NCI-H1417 (cell line): ENCODE results near the gene RXRA.

ENCODE experiments used
- DNase-seq, 3 experiments: peaks; one replicate each; lab custom pipeline; 2025; lab: John Stamatoyannopoulos, UW

Gene RXRA

DNA sequence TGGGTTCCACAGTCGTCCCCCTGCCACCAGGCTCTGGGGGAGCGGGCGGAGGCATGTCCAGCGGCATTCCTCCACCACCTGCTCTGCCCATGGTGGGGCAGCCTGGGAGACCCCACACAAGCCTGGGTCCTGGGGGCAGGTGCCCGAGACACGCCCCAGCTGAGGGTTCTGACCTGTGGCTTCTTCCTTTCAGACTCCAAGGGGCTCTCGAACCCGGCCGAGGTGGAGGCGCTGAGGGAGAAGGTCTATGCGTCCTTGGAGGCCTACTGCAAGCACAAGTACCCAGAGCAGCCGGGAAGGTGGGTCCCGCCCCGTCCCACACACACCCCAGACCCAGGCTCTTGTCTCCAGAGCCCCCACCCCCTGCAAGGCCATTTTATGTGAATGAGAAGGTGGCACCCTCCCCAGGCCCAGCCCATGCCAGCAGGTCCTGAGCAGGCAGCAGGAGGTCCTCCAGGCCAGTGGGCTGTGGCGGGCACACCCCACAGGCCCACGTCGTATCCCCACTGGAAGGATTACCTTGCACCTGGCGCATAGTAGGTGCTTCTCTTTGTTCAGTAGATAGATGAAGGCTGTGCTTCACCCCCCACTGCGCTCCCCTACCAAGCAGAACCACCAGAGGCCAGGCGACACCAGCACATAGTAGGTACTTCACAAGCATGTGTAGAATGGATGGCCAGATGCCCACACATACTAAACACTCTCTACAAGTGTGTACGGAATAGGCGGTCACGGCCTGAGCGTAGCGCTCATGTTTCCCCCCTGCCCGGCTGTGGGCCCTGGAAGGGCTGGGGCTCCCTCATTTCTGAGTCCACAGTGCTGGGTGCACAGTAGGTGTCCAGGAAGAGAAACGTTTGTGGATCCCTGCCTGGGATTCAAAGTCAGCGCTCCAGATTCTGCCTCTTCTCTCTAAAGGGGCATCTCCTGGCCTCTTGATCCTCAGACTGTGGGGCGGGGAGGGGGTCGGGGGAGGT, 107.9 kb downstream of the RXRA start:
- no peak for DNase-seq

DNA sequence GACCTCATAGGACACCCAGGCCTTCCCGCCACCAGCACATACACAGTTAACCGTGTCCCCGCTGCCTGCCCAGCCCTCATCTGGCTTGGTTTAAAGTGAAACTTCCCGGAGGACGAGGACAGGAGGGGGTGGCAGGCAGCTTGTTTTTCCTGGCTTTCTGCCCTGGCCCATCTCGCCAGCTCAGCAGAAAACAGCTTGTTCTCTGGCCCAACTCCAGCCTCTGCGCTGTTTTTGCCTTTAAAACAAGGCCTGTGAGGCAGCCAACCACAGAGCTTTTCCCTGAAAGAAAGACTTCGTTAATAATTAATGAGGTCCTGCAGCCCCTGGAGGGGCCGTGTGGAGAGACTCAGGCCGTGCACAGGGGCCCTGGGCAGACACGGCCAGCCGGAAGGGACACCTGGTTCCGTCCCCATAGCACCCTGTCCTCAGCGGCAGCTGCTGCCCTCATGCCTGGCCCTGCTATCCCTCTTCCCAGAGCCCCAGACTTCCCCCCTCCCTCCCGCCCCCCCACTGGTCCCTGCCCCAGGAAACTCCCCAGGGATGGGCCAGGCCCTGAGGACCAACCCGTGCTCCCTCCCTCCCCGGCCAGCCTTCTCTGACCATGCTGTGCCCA, 108.7 kb downstream of the RXRA start:
- DNase-seq: peak; percentile 56 to 95 (median 77)

GRCh38 chr9:134435550-134436378, 109.5 kb downstream of the RXRA start:
- DNase-seq: peak in 1 of 3 experiments; percentile 58

DNA sequence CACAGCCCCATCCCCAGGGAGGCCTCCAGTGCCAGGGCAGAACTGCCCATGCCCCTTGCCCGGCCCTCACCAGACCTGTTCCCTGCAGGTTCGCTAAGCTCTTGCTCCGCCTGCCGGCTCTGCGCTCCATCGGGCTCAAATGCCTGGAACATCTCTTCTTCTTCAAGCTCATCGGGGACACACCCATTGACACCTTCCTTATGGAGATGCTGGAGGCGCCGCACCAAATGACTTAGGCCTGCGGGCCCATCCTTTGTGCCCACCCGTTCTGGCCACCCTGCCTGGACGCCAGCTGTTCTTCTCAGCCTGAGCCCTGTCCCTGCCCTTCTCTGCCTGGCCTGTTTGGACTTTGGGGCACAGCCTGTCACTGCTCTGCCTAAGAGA, 110.1 kb downstream of the RXRA start:
- peak in 2 of 3 experiments; percentile 2 to 10 for DNase-seq

GRCh38 chr9:134436911-134437310, 110.7 kb downstream of the RXRA start:
- no peak for DNase-seq

DNA sequence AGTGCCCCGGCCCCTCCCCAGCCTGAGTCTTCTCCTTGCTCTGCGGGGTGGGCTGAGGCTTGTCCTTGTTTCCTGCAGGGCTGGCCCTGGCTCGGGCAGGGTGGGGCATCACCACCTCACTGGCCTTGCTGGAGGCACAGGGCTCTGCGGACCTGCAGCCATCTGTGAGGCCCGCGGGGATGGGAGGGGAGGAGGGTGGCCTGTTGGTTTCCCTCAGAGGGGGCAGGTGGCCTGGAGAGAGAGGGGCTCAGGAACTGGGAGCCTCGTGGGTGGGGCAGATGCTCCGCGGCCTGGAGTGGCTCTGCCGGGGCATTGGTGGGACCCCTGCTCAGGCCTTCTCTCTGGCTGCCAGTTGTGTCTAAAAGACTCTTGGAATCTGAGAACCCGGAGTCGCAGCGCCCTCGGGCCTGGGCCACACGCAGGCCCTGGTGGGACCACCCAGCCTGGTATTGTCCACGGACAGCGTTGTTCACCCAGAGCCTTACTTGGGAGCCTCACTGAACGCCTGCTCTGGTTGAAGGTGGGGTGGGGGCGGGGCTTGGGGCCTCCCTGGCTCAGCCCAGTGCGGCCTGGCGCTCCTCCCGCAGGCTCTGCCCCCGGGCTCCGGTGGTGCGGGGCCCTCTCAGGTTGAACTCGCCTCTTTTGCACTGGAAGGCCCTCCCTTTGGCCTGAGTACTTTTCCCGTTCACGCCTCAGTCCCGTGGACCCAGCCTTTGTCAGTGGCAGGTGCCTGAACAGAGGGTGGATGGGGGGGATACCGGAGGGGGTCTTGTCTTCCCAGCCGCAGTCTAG, 111.3 kb downstream of the RXRA start:
- no peak for DNase-seq

DNA sequence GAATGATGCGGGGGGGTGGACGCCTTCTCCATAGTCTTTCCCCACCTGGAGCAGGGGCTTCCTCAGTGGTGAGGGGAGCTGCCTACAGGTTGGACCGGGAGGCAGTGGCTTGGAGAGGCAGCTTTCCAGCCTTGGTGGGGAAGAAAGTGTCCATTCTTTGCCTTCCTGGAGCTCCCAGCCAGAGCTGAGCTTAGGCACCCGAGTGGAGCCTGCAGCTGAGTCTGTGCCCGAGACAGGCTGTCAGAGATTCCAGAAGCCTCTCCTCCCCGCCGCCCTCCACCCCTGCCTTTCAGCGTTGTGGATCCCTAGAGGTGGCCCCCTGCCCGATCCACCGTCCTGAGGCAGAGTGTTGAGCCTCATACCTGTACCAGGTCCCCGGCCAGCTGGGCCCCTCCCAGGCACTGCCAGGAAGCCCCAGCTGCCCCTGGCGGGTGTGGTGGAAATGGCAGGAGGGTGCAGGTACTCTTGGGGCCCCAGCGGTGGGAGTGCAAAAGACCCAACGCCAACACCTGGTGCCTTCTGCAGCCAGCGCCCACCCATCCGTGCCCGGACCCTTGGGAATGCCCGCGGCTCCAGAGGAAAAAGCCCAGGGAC, 112.0 kb downstream of the RXRA start:
- DNase-seq: no peak

- DNase-seq: no peak
Measured at GRCh38 chr9:134439368-134439784, 113.1 kb downstream of the RXRA start.

GRCh38 chr9:134440636-134441226, 114.5 kb downstream of the RXRA start:
- peak in 1 of 3 experiments; percentile 30 for DNase-seq

DNA sequence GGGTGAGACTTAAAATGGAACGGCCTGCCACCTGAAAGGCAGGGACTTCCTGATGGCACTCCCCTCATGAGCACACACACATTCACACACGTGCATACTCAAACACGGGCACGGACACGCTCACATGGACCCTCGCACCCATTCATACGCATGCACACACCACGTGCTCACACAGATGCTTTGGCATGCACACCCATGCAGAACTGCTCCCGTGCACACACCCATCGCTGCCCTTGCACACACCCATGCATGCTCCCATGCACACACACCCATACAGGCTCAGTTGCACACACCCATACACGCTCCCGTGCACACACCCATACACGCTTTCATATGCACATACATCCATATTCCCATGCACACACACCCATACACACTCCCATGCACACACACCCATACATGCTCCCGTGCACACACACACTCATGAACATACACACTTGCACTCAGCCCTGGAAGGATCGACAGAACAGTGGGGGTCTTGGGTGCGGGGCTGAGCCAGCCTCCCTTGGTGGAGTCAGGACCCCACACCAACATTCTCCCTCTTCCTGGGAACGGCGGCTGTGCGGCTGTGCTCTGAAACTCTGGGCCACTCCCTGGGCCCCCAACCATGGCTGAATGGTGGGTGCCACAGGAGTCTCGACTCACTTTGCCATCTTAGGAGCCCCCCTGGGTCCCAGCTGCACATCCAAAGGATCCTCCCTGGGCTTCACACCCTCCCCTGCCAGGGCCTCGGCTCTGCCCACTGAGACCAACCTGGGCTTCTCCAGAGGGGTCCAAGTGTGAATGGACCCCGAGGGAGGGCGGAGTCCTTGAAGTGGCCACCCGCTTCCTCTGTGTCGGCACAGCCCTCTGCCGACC, 115.2 kb downstream of the RXRA start:
- peak in 1 of 3 experiments; percentile 48 for DNase-seq

DNA sequence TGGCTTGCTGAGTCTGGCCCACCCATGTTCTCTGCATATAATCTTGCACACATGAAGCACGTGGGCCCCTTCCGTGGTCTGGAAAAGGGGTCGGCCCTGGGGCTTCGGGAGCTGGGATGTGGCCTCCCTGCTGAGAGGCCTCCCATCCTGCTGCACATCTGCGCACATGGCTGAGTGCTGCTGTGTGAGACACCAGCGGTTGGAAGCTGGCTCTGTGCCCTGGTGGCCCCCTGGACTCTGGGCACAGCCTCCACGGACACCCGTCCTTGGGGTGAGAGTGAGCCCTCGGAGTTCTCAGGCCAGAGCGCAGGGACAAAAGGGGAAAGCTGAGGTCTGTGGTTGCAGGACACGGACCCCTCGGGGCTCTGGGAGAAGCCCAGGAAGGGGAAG, 115.8 kb downstream of the RXRA start:
- peak in 2 of 3 experiments; percentile 45 to 58 for DNase-seq

DNA sequence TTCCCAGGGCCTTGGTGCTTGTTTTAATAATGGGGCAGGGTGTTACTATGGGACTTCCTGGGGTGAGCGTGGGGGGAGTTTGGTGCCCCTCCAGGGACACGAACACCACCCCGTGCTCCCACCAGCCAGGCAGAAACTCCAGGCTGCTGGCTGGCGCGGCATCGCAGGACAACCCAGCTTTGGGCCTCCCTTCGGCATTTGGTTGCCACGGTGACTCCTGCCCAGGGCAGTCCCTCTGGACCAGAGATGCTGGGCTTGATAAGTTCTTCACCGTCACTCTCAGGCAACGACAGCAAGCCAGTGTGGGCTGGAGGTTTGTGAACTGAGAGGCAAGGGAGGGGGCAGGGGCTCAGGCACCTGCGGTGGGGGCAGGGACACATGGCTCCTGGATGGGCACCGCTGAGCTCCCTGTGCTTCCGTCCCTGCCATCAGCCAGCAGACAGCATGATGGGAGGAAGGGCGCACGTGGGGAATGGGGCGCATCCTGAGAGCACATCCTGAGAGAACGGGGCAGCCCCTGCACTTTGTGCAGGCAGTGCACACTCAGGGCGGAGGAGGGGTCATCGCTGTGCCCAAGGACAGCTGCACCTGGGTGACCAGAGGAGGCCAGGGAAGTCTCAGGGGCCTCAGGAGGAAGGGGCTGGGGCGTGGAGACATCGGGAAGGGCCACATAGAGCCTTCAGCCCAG, 116.4 kb downstream of the RXRA start:
- DNase-seq: peak in 2 of 3 experiments; percentile 66 to 85

- peak; percentile 38 to 93 (median 84) for DNase-seq
Measured at GRCh38 chr9:134443174-134444037, 117.2 kb downstream of the RXRA start.

DNA sequence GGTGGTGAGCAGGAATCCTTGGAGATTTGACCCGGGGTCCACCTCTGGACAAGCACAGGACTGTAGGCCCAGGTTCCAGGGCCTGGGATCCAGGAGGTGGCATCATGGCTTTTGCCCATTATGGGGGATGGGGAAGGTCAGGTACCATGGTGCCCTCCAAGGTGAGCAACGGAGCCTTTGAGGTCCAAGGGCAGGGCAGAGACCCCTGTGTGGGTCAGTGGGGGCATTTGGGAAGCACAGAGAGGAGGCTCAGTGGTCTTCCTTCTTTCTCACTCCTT, 117.7 kb downstream of the RXRA start:
- DNase-seq: no peak

DNA sequence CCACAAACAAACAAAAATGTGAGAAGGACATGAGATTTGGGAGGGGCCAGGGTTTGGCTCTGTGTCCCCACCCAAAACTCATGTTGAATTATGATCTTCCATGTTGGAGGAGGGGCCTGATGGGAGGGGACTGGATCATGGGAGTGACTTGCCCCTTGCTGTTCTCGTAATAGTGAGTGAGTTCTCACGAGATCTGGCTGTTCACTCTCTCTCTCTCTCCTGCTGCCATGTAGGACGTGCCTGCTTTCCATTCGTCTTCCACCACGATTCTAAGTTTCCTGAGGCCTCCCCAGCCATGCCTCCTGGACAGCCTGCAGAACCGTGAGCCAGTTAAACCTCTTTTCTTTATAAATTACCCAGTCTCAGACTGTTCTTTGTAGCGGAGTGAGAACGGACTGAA, 118.7 kb downstream of the RXRA start:
- peak in 1 of 3 experiments; percentile 17 for DNase-seq

GRCh38 chr9:134449180-134449916, 123.1 kb downstream of the RXRA start:
- peak; percentile 48 to 95 (median 84) for DNase-seq

GRCh38 chr9:134451700-134452458, 125.6 kb downstream of the RXRA start:
- no peak for DNase-seq
